IPS-18c (cell line): Measurements from ENCODE around the gene ABHD16A.
"Not testable (repeated sequence)": the region's sequence is repeated elsewhere in the genome, so short reads cannot be mapped to it uniquely, and the experiment has no call there.

Source experiments
- H3K4me3 ChIP-seq: 2 replicates; pipeline ENCODE4 v1.7.0; 2013; ENCODE audit warnings: low read depth, mild to moderate bottlenecking, low read length, moderate library complexity; ENCODE audit not compliant: insufficient read depth
- H3K9me3 ChIP-seq: one replicate; pipeline ENCODE4 v1.6.1; 2013; ENCODE audit warnings: mild to moderate bottlenecking, low read length, moderate library complexity; ENCODE audit not compliant: control insufficient read depth, insufficient read depth

Gene ABHD16A

GRCh38 chr6:31721351-31722020 is 18.4 kb upstream of the ABHD16A start, which contains the start of gene LY6G6C:
Gene LY6G6C (minus strand): TSS chr6:31721746. CDS start chr6:31721679, 67 bp downstream.
- Histone ChIP-seq H3K9me3 (no peaks in the 10 kb centered on the region), H3K4me3 (no peak within 1 kb of the TSS)

- Histone ChIP-seq H3K9me3 (no peaks in the 10 kb centered on the region), H3K4me3 (no peak overlapping the region)
Measured at GRCh38 chr6:31720196-31720770, 17.2 kb upstream of the ABHD16A start.

- no peaks in the 10 kb centered on the region for H3K9me3 ChIP-seq
- no peak overlapping the region for H3K4me3 ChIP-seq
Measured at GRCh38 chr6:31719001-31719400, 15.9 kb upstream of the ABHD16A start.

- no peak overlapping the region for H3K4me3 ChIP-seq
Measured at GRCh38 chr6:31718265-31718664, 15.1 kb upstream of the ABHD16A start.

GRCh38 chr6:31717499-31718222 is 14.5 kb upstream of the ABHD16A start:
- no peak overlapping the region for H3K4me3 ChIP-seq
- no peaks in the 10 kb centered on the region for H3K9me3 ChIP-seq

More at GRCh38 chr6:31718265-31718664, 15.1 kb upstream of the ABHD16A start:
- H3K9me3 ChIP-seq = no peaks in the 10 kb centered on the region

GRCh38 chr6:31715022-31715958 is 12.2 kb upstream of the ABHD16A start, which contains the start of gene LY6G6D:
Gene LY6G6D (plus strand): TSS chr6:31715348. CDS start chr6:31715356, 8 bp downstream.
- no peaks in the 10 kb centered on the region for H3K9me3 ChIP-seq
- no peak within 1 kb of the TSS for H3K4me3 ChIP-seq

- Histone ChIP-seq H3K9me3 (no peaks in the 10 kb centered on the region), H3K4me3 (no peak overlapping the region)
Measured at GRCh38 chr6:31713991-31714684, 11.0 kb upstream of the ABHD16A start.

- Histone ChIP-seq H3K9me3 (no peaks in the 10 kb centered on the region), H3K4me3 (no peak overlapping the region)
Measured at GRCh38 chr6:31713465-31713864, 10.3 kb upstream of the ABHD16A start.

- Histone ChIP-seq H3K9me3 (no peaks in the 10 kb centered on the region), H3K4me3 (no peak overlapping the region)
Measured at GRCh38 chr6:31712296-31712695, 9.2 kb upstream of the ABHD16A start.

GRCh38 chr6:31711233-31711632 is 8.1 kb upstream of the ABHD16A start:
- no peak overlapping the region for H3K4me3 ChIP-seq
- H3K9me3 ChIP-seq = no peaks in the 10 kb centered on the region

GRCh38 chr6:31710523-31711219 is 7.5 kb upstream of the ABHD16A start:
- no peaks in the 10 kb centered on the region for H3K9me3 ChIP-seq
- no peak overlapping the region for H3K4me3 ChIP-seq

GRCh38 chr6:31709157-31709556 is 6.0 kb upstream of the ABHD16A start:
- H3K9me3 ChIP-seq, H3K4me3 ChIP-seq: not testable (repeated sequence)

GRCh38 chr6:31708224-31708623 is 5.1 kb upstream of the ABHD16A start:
- H3K9me3 ChIP-seq = no peaks in the 10 kb centered on the region
- H3K4me3 ChIP-seq = no peak overlapping the region

GRCh38 chr6:31707701-31708100 is 4.6 kb upstream of the ABHD16A start:
- Histone ChIP-seq H3K4me3 (no peak overlapping the region), H3K9me3 (no peaks in the 10 kb centered on the region)

GRCh38 chr6:31706599-31706998 is 3.5 kb upstream of the ABHD16A start, which contains the start of gene LY6G6F:
Gene LY6G6F (plus strand): TSS chr6:31706866. CDS start chr6:31706907, 41 bp downstream.
- Histone ChIP-seq H3K9me3 (no peaks in the 10 kb centered on the region), H3K4me3 (no peak within 1 kb of the TSS)

GRCh38 chr6:31705931-31706330 is 2.8 kb upstream of the ABHD16A start:
- no peaks in the 10 kb centered on the region for H3K9me3 ChIP-seq
- no peak overlapping the region for H3K4me3 ChIP-seq
